Skin of body (tissue), 2 donors: ENCODE results near the gene MATN1. TPM values are rescaled to one million over a fixed set of nuclear protein-coding genes. Genes with fewer than 3 reads are reported as not detected.
"Not testable (repeated sequence)": the region's sequence is repeated elsewhere in the genome, so short reads cannot be mapped to it uniquely, and the experiment has no call there.

Experiments used
- DNase-seq: peaks from one replicate; lab custom pipeline; 2025; lab: John Stamatoyannopoulos, UW
- total RNA-seq: library from RNA; depleted of rRNA; stranded (reverse); fragments of >200 nt; gene quantifications from one replicate; pipeline ENCODE4 v1.2.3, GENCODE V29; 2014

The MATN1 gene
- total RNA-seq: 1.4 TPM

GRCh38 chr1:30723331-30723755, at the start of gene MATN1:
Gene MATN1 (minus strand): TSS chr1:30723585. CDS start chr1:30723551, 34 bp downstream.
- no peak for DNase-seq

- DNase-seq: no peak
Observed at GRCh38 chr1:30771005-30771404, 47.6 kb upstream of the MATN1 start.

- DNase-seq: no peak
Observed at GRCh38 chr1:30770150-30770549, 46.8 kb upstream of the MATN1 start.

- DNase-seq: no peak
Observed at GRCh38 chr1:30768830-30769718, 45.7 kb upstream of the MATN1 start.

GRCh38 chr1:30768159-30768829, 44.9 kb upstream of the MATN1 start:
- DNase-seq: no peak

- not testable (repeated sequence) for DNase-seq
Observed at GRCh38 chr1:30766948-30767347, 43.6 kb upstream of the MATN1 start.

GRCh38 chr1:30765556-30766434, 42.4 kb upstream of the MATN1 start:
- DNase-seq: no peak

- DNase-seq: no peak
Observed at GRCh38 chr1:30764939-30765555, 41.7 kb upstream of the MATN1 start.

- no peak for DNase-seq
Observed at GRCh38 chr1:30764396-30764795, 41.0 kb upstream of the MATN1 start.

- no peak for DNase-seq
Observed at GRCh38 chr1:30763651-30764248, 40.4 kb upstream of the MATN1 start.

- no peak for DNase-seq
Observed at GRCh38 chr1:30762930-30763650, 39.7 kb upstream of the MATN1 start.

GRCh38 chr1:30762152-30762929, 39.0 kb upstream of the MATN1 start:
- DNase-seq: no peak

- no peak for DNase-seq
Observed at GRCh38 chr1:30761381-30762151, 38.2 kb upstream of the MATN1 start.

GRCh38 chr1:30760596-30761324, 37.4 kb upstream of the MATN1 start:
- no peak for DNase-seq

- no peak for DNase-seq
Observed at GRCh38 chr1:30759718-30760281, 36.4 kb upstream of the MATN1 start.

- DNase-seq: no peak
Observed at GRCh38 chr1:30758785-30759380, 35.5 kb upstream of the MATN1 start.

- no peak for DNase-seq
Observed at GRCh38 chr1:30758121-30758688, 34.8 kb upstream of the MATN1 start.
